HL-60 (cell line): ENCODE results near the gene IL1R1.

Experiments used
- CTCF ChIP-seq: IDR thresholded peaks from one replicate; pipeline ENCODE4 v1.5.1; 2011; ENCODE audit warnings: low read length, control low read depth, inconsistent platforms; ENCODE audit not compliant: insufficient read depth
- POLR2AphosphoS5 ChIP-seq: IDR thresholded peaks from 2 replicates; pipeline ENCODE4 v1.6.1; 2012; ENCODE audit warnings: low read depth

GRCh38 chr2:102144128-102144527 is 1.6 kb downstream of the IL1R1 start:
- TF ChIP-seq CTCF (no peak), POLR2AphosphoS5 (no peak)
